ENCODE data around the gene LRRC17.
"Not testable (repeated sequence)": the region's sequence is repeated elsewhere in the genome, so short reads cannot be mapped to it uniquely, and the experiment has no call there.

LRRC17 gene

GRCh38 chr7:102975854-102976253 is 63.1 kb downstream of the LRRC17 start:
- Histone ChIP-seq H3F3A (ENCODE audit: control insufficient read depth, insufficient read depth) (no peaks in the 10 kb centered on the region), H3K4me2 (ENCODE audit: low read length) (no peak overlapping the region), H3K9me2 (replicated peaks; ENCODE audit: control insufficient read depth, low read length) (no peaks in the 10 kb centered on the region), H3K4me1 (ENCODE audit: control insufficient read depth, low read length) (peaks cover 10% of the 10 kb centered on the region), H4K20me1 (ENCODE audit: control insufficient read depth, insufficient read depth, low read depth, low read length) (no peaks in the 10 kb centered on the region), H3K9me3 (ENCODE audit: control insufficient read depth, insufficient read depth, low read length) (no peaks in the 10 kb centered on the region), H3K36me3 (ENCODE audit: control insufficient read depth, low read length) (no peaks in the 10 kb centered on the region), H3K27ac (ENCODE audit: low read depth, low read length) (no peak overlapping the region), H3K4me3 (ENCODE audit: low read length) (no peak overlapping the region), H3K79me2 (ENCODE audit: control insufficient read depth, low read length) (no peaks in the 10 kb centered on the region), H3K27me3 (ENCODE audit: control insufficient read depth, low read length) (no peaks in the 10 kb centered on the region)
- TF ChIP-seq EZH2phosphoT487 (IDR thresholded peaks at IDR 0.05; ENCODE audit: borderline replicate concordance, low read length), result no peak
- TF ChIP-seq, protein P1, sequence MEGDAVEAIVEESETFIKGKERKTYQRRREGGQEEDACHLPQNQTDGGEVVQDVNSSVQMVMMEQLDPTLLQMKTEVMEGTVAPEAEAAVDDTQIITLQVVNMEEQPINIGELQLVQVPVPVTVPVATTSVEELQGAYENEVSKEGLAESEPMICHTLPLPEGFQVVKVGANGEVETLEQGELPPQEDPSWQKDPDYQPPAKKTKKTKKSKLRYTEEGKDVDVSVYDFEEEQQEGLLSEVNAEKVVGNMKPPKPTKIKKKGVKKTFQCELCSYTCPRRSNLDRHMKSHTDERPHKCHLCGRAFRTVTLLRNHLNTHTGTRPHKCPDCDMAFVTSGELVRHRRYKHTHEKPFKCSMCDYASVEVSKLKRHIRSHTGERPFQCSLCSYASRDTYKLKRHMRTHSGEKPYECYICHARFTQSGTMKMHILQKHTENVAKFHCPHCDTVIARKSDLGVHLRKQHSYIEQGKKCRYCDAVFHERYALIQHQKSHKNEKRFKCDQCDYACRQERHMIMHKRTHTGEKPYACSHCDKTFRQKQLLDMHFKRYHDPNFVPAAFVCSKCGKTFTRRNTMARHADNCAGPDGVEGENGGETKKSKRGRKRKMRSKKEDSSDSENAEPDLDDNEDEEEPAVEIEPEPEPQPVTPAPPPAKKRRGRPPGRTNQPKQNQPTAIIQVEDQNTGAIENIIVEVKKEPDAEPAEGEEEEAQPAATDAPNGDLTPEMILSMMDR (IDR thresholded peaks at IDR 0.05; ENCODE audit: low read depth, low read length, poor library complexity, severe bottlenecking), result no peak

- Histone ChIP-seq H3K27me3 (ENCODE audit: control insufficient read depth, low read length) (no peaks in the 10 kb centered on the region), H3K36me3 (ENCODE audit: control insufficient read depth, low read length) (no peaks in the 10 kb centered on the region), H3K4me2 (ENCODE audit: low read length) (no peak overlapping the region), H3K27ac (ENCODE audit: low read depth, low read length) (no peak overlapping the region), H3K9me2 (replicated peaks; ENCODE audit: control insufficient read depth, low read length) (no peaks in the 10 kb centered on the region), H3K4me3 (ENCODE audit: low read length) (no peak overlapping the region), H3K9me3 (ENCODE audit: control insufficient read depth, insufficient read depth, low read length) (no peaks in the 10 kb centered on the region), H3K4me1 (ENCODE audit: control insufficient read depth, low read length) (peaks cover 10% of the 10 kb centered on the region), H3K79me2 (ENCODE audit: control insufficient read depth, low read length) (no peaks in the 10 kb centered on the region), H3F3A (ENCODE audit: control insufficient read depth, insufficient read depth) (no peaks in the 10 kb centered on the region), H4K20me1 (ENCODE audit: control insufficient read depth, insufficient read depth, low read depth, low read length) (no peaks in the 10 kb centered on the region)
- no peak for TF ChIP-seq EZH2phosphoT487 (IDR thresholded peaks at IDR 0.05; ENCODE audit: borderline replicate concordance, low read length)
- TF ChIP-seq, protein P1 (IDR thresholded peaks at IDR 0.05; ENCODE audit: low read depth, low read length, poor library complexity, severe bottlenecking), result no peak
Observed at GRCh38 chr7:102976493-102976892, 63.7 kb downstream of the LRRC17 start.

- not testable (repeated sequence) for H3K9me2 ChIP-seq (replicated peaks; ENCODE audit: control insufficient read depth, low read length); H3K79me2 ChIP-seq (ENCODE audit: control insufficient read depth, low read length); H3K9me3 ChIP-seq (ENCODE audit: control insufficient read depth, insufficient read depth, low read length); H3K4me2 ChIP-seq (ENCODE audit: low read length); H3K27me3 ChIP-seq (ENCODE audit: control insufficient read depth, low read length); H4K20me1 ChIP-seq (ENCODE audit: control insufficient read depth, insufficient read depth, low read depth, low read length); H3K4me3 ChIP-seq (ENCODE audit: low read length); H3F3A ChIP-seq (ENCODE audit: control insufficient read depth, insufficient read depth); H3K36me3 ChIP-seq (ENCODE audit: control insufficient read depth, low read length); H3K4me1 ChIP-seq (ENCODE audit: control insufficient read depth, low read length); H3K27ac ChIP-seq (ENCODE audit: low read depth, low read length)
Observed at GRCh38 chr7:102977586-102977985, 64.8 kb downstream of the LRRC17 start.

- Histone ChIP-seq H3K4me3 (ENCODE audit: low read length) (no peak overlapping the region), H3K27ac (ENCODE audit: low read depth, low read length) (no peak overlapping the region), H3K4me1 (ENCODE audit: control insufficient read depth, low read length) (peaks cover 10% of the 10 kb centered on the region), H3K4me2 (ENCODE audit: low read length) (no peak overlapping the region), H4K20me1 (ENCODE audit: control insufficient read depth, insufficient read depth, low read depth, low read length) (no peaks in the 10 kb centered on the region), H3K36me3 (ENCODE audit: control insufficient read depth, low read length) (no peaks in the 10 kb centered on the region), H3K79me2 (ENCODE audit: control insufficient read depth, low read length) (no peaks in the 10 kb centered on the region), H3K9me3 (ENCODE audit: control insufficient read depth, insufficient read depth, low read length) (no peaks in the 10 kb centered on the region), H3F3A (ENCODE audit: control insufficient read depth, insufficient read depth) (no peaks in the 10 kb centered on the region), H3K27me3 (ENCODE audit: control insufficient read depth, low read length) (no peaks in the 10 kb centered on the region), H3K9me2 (replicated peaks; ENCODE audit: control insufficient read depth, low read length) (no peaks in the 10 kb centered on the region)
- TF ChIP-seq EZH2phosphoT487 (IDR thresholded peaks at IDR 0.05; ENCODE audit: borderline replicate concordance, low read length), result no peak
- TF ChIP-seq, protein P1 (IDR thresholded peaks at IDR 0.05; ENCODE audit: low read depth, low read length, poor library complexity, severe bottlenecking), result no peak
Observed at GRCh38 chr7:102978284-102978683, 65.5 kb downstream of the LRRC17 start.

All from DOHH2 (cell line).